Gastroesophageal sphincter (tissue), 4 donors: ENCODE measurements around the gene TICAM1. TPM values are rescaled to one million over a fixed set of nuclear protein-coding genes. Genes with fewer than 3 reads are reported as not detected.

ENCODE experiments used
- ATAC-seq: fragments of 150-250 bp; one replicate; pipeline ENCODE4 v1.9.1; 2016; ENCODE audit warnings: mild to moderate bottlenecking, moderate library complexity
- H3K27ac ChIP-seq, 4 donors: fragments of 200-600 bp; sonication (generic) in 3 of 4; 1 replicate in 3 of 4; 2 replicates in 1 of 4; pipeline ENCODE4 v1.5.1; 2016 to 2019
- H3K27me3 ChIP-seq: fragments of 200-600 bp; sonication (generic); one replicate; pipeline ENCODE4 v1.5.1; 2019
- H3K36me3 ChIP-seq, 2 donors: fragments of 200-600 bp; sonication (generic); one replicate each; pipeline ENCODE4 v1.5.1; 2019; ENCODE audit warnings: control low read depth in 1 of 2
- H3K4me1 ChIP-seq, 3 donors: fragments of 200-600 bp; sonication (generic); 1 replicate in 2 of 3; 2 replicates in 1 of 3; pipeline ENCODE4 v1.5.1; 2016 to 2019; ENCODE audit warnings: control low read depth in 2 of 3
- H3K4me3 ChIP-seq, 2 donors: fragments of 200-600 bp; sonication (generic); one replicate each; pipeline ENCODE4 v1.5.1; 2019; ENCODE audit warnings: mild to moderate bottlenecking in 1 of 2, moderate library complexity in 1 of 2
- H3K9me3 ChIP-seq, 3 donors: fragments of 200-600 bp; sonication (generic); one replicate each; pipeline ENCODE4 v1.5.1; 2017 to 2019; ENCODE audit warnings: control low read depth in 2 of 3
- EP300 ChIP-seq: sonication (generic); formaldehyde crosslinking; IDR thresholded peaks from one replicate; pipeline ENCODE4 v1.6.1; 2017; ENCODE audit warnings: antibody characterized with exemption, mild to moderate bottlenecking
- POLR2A ChIP-seq, 2 donors: fragments of 450-650 bp; IDR thresholded peaks; one replicate each; pipeline ENCODE4 v1.6.1; 2017; ENCODE audit warnings: antibody characterized with exemption in 2 of 2, mild to moderate bottlenecking in 2 of 2, moderate library complexity in 1 of 2
- POLR2AphosphoS5 ChIP-seq: sonication (generic); formaldehyde crosslinking; IDR thresholded peaks from one replicate; pipeline ENCODE4 v1.6.1; 2017; ENCODE audit warnings: antibody characterized with exemption
- WGBS, 2 donors: methylation state at CpG; one replicate each; pipeline ENCODE4 v1.1.5; 2018; ENCODE audit warnings: low coverage in 1 of 2; 5-methylcytosine and 5-hydroxymethylcytosine counted together
- total RNA-seq, 4 donors: library from RNA; depleted of rRNA; stranded (reverse); fragments of >200 nt; gene quantifications; one replicate each; pipeline ENCODE4 v1.1.0, GENCODE V29; 2016
- TF ChIP-seq, protein P1 (sequence below), 4 experiments: fragments of 200-600 bp in 2 of 4; fragments of 450-650 bp in 2 of 4; sonication (generic) in 1 of 4; IDR thresholded peaks; one replicate each; pipeline ENCODE4 v1.5.1; 2017 to 2019; ENCODE audit warnings: antibody characterized with exemption in 4 of 4, mild to moderate bottlenecking in 2 of 4, moderate library complexity in 2 of 4

Gene TICAM1
- total RNA-seq, 4 donors from 2014 or later, result 3.6 to 7.9 (median 5.1) TPM

- 0 to 81% methylated on average over 1 to 6 of the region's 6 CpGs for WGBS, 2 donors
- Histone ChIP-seq H3K4me3 (no peak overlapping the region), H3K4me1 (peaks cover 0 to 20% (median under 1%) of the 10 kb centered on the region in 3 donors), H3K27ac (no peak overlapping the region), H3K27me3 (no peaks in the 10 kb centered on the region), H3K9me3 (no peaks in the 10 kb centered on the region), H3K36me3 (no peaks in the 10 kb centered on the region)
- TF ChIP-seq POLR2A (IDR thresholded peaks at IDR 0.05), result no peak
- TF ChIP-seq EP300, result no peak
- TF ChIP-seq, protein P1, sequence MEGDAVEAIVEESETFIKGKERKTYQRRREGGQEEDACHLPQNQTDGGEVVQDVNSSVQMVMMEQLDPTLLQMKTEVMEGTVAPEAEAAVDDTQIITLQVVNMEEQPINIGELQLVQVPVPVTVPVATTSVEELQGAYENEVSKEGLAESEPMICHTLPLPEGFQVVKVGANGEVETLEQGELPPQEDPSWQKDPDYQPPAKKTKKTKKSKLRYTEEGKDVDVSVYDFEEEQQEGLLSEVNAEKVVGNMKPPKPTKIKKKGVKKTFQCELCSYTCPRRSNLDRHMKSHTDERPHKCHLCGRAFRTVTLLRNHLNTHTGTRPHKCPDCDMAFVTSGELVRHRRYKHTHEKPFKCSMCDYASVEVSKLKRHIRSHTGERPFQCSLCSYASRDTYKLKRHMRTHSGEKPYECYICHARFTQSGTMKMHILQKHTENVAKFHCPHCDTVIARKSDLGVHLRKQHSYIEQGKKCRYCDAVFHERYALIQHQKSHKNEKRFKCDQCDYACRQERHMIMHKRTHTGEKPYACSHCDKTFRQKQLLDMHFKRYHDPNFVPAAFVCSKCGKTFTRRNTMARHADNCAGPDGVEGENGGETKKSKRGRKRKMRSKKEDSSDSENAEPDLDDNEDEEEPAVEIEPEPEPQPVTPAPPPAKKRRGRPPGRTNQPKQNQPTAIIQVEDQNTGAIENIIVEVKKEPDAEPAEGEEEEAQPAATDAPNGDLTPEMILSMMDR (IDR thresholded peaks at IDR 0.05), result no peak
- TF ChIP-seq POLR2AphosphoS5, result no peak
- no peak for ATAC-seq
Observed at GRCh38 chr19:4871711-4872110, 40.2 kb upstream of the TICAM1 start.

GRCh38 chr19:4870025-4870700, 38.7 kb upstream of the TICAM1 start:
- H3K36me3 ChIP-seq, result no peaks in the 10 kb centered on the region

DNA sequence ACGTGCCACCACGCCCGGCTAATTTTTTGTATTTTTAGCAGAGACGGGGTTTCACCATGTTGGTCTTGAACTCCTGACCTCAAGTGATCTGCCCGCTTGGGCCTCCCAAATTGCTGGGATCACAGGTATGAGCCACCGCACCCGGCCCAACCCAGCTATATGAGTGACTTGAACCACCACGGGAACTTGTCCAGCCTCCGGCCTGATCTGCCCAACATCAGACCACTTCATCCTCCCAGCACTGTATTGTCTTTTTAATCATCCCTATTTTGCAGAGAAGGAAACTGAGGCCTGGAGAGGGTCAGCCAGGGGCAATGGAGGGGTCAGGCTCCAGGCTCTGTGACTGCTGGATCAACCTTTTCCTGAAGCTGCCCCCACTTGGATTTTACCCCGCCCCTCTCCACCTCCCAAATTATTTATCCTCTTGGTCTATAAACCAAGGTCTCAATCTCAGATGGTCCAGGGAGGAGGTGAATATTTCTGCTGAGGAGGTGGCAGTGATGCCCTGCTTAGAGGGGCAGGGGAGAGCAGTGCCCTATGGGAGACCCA, 36.8 kb upstream of the TICAM1 start:
- Histone ChIP-seq H3K27me3 (no peaks in the 10 kb centered on the region), H3K4me3 (peak overlapping the region in 1 of 2 donors; percentile 86), H3K27ac (peak overlapping the region in 3 of 4 donors; percentile 20 to 86 (median 84)), H3K36me3 (no peaks in the 10 kb centered on the region), H3K4me1 (peaks cover 0 to 28% (median 7%) of the 10 kb centered on the region in 3 donors), H3K9me3 (no peaks in the 10 kb centered on the region)
- TF ChIP-seq POLR2AphosphoS5 (no peak), EP300 (no peak), POLR2A (IDR thresholded peaks at IDR 0.05) (no peak)
- TF ChIP-seq, protein P1 (IDR thresholded peaks at IDR 0.05), result no peak
- no CpG with 5 or more reads among the region's 10 CpGs for WGBS, 2 donors
- ATAC-seq, result no peak

More at GRCh38 chr19:4870025-4870700, 38.7 kb upstream of the TICAM1 start:
- Histone ChIP-seq H3K27me3 (no peaks in the 10 kb centered on the region), H3K4me1 (peaks cover 0 to 28% (median 7%) of the 10 kb centered on the region in 3 donors), H3K9me3 (no peaks in the 10 kb centered on the region), H3K4me3 (no peak overlapping the region), H3K27ac (no peak overlapping the region)
- 20% methylated on average over 2 of the region's 10 CpGs; no CpG with 5 or more reads in 1 of the 2 donors for WGBS, 2 donors
- no peak for ATAC-seq
- TF ChIP-seq EP300, result no peak
- no peak for TF ChIP-seq POLR2AphosphoS5
- TF ChIP-seq, protein P1 (IDR thresholded peaks at IDR 0.05), result no peak
- TF ChIP-seq POLR2A (IDR thresholded peaks at IDR 0.05), result no peak

DNA sequence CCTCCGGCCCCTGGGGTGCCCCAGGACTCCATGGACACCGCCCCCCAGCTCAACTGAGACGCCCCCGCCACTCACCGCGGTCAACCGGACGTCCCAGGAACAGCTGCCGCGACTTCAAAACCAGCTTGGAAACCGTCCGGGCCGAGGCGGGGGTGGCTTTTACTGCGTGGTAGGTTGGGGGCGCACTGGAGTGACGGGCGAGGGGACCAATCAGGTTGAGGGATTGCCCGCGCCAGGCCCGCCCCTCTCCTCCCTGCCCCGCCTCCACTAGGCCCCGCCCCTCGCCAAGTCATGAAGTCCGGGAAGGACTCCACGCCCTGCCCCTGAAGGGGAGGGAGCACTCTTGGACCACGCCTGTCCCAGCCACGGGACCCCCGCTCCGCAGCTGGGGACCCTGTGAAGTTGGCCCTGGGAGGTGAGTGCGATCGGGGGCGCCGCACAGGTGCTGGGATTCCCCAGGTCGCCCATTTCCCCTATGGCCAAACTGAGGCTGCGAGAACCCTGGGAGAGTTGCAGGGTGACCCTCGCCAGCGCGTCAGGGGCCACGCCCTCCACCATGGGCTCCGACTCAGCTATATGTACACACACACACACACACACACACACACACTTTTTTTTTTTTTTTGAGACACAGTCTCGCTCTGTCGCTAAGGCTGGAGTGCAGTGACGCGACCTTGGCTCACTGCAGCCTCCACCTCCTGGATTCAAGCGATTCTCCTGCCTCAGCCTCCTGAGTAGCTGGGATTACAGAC, 36.2 kb upstream of the TICAM1 start, which contains the start of gene PLIN3:
Gene PLIN3, minus strand, starts transcription at position 134 of the 752 bp plus-strand sequence. CDS start 6,273 bp downstream, outside the sequence.
- WGBS, 2 donors, result 8% methylated on average over 24 of the region's 46 CpGs; no CpG with 5 or more reads in 1 of the 2 donors
- Histone ChIP-seq H3K4me3 (peak within 1 kb of the TSS; percentile 55 to 86), H3K27ac (peak within 1 kb of the TSS; percentile 12 to 88 (median 85)), H3K36me3 (peaks cover 0 to 3% of the 10 kb centered on the region in 2 donors), H3K27me3 (no peaks in the 10 kb centered on the region), H3K9me3 (no peaks in the 10 kb centered on the region), H3K4me1 (peaks cover 0 to 26% (median 7%) of the 10 kb centered on the region in 3 donors)
- peak; percentile 66 for TF ChIP-seq POLR2AphosphoS5
- TF ChIP-seq POLR2A (IDR thresholded peaks at IDR 0.05), result peak; percentile 25 to 33
- TF ChIP-seq, protein P1 (IDR thresholded peaks at IDR 0.05), result no peak
- peak; percentile 94 for ATAC-seq
